Mucosa of gallbladder (tissue), 1 donor: Measurements from ENCODE around the gene SLC6A19. TPM values are rescaled to one million over a fixed set of nuclear protein-coding genes. Genes with fewer than 3 reads are reported as not detected.
"Not testable (repeated sequence)": the region's sequence is repeated elsewhere in the genome, so short reads cannot be mapped to it uniquely, and the experiment has no call there.

ENCODE experiments used
- DNase-seq: peaks from one replicate; pipeline ENCODE4 v3.0.0-alpha.2; 2020; ENCODE audit warnings: low spot score
- total RNA-seq: library from RNA; stranded (reverse); gene quantifications from one replicate; pipeline ENCODE4 v1.2.1, GENCODE V29; 2021
- donor health status: DM: no; HTN: no; CAD: no.

Gene SLC6A19
- total RNA-seq, 1 donor from 2014 or later, result 179 TPM

DNA sequence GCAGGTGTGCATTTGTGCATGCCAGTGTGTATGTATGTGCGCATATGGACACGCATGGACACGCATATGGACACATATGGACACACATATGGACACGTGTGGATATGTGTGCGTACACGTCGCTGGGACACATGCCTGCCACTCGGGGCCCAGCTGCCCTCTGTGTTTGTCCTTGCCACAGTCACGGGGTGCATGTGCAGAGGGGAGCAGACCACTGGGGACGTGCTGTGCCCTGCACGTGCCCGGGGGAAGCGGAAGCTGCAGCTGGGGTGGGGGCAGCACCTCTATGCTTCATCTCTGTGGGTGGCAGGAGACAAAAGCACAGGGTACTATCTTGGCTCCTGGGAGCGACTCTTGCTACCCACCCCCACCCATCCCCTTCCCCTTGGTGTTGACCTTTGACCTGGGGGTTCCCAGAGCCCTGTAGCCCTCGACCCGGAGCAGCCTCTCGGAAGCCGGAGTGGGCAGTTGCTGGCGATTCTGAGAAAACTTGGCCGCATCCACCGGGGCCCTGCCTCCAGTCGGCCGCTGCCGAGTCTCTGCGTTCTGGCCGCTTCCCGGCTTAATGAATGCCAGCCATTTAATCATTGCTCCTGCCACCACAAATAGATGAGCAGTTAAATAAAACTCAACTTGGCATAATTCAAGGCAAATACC lies 21.4 kb downstream of the SLC6A19 start:
- no peak for DNase-seq

GRCh38 chr5:1223278-1223670 lies 21.9 kb downstream of the SLC6A19 start:
- DNase-seq, result no peak

- DNase-seq, result no peak
Observed at GRCh38 chr5:1224631-1225030, 23.2 kb downstream of the SLC6A19 start.

DNA sequence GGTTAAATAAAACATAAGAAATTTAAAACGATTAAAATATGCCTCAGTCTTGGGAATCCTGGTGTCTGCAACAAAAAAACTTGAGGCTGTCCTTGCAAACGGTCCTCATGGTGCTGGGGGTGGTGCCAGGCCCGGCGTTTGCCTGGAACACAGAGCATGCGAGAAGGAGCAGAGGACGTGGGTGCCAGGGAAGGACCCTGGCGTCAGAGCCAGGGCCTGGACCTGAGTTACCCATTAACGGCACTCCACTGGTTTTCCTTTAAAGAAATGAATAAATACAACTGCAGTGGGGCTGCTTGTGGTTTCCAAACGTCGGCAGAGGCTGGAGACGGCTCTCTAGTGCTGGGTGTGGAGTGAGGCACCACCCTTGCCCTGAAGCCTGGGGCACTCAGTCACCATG lies 23.7 kb downstream of the SLC6A19 start, which contains the start of gene SLC6A18:
Gene SLC6A18 (plus strand): TSS at position 301 of the 400 bp plus-strand sequence. CDS start 97 bp downstream, at position 398.
- no peak for DNase-seq

DNA sequence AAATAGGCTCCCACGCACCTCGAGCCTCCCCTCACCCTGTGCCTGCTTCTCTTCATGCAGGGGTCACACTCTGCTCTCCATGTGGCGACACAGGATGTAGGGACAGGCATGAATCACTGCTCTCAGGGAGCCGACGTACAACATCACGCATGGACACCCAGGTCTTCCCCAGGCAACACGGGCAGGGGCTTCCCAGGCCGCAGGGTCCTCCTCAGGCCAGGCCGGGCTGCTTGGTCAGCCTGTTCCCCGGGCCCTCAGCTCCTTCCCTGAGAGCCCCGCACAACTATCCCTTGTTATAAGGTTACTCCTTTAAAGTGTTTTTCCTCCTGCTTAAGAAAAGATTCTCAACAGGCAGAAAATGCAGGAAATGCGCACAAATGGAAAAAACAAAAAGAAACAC lies 24.8 kb downstream of the SLC6A19 start:
- DNase-seq, result no peak

DNA sequence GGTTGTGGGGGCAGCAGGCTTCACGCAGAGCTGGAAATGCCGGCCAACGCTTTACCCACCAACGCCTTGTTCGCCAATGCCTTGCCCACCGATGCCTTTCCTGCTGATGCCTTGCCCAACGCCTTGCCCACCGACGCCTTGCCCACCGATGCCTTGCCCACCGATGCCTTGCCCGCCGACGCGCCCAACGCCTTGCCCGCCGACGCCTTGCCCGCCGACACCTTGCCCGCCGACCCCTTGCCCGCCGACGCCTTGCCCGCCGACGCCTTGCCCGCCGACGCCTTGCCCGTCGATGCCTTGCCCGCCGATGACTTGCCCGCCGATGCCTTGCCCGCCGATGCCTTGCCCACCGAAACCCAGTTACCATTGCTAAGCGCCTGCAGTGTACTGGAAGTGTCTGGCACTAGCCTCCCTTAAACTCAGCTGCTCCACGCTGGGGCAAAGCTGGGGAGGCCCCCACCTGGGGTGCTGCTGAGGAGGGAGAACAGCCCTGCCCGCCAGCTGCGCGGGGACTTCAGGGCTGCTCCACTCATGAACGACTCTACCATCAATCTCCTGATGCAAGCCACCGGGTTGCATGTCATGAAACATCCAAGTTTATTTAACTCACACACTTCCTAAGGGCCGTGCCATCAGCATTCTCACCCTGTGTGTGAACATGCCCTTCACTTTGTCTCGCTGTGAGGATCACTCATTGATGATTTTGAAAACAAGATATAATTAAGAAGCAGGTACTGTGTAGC lies 25.6 kb downstream of the SLC6A19 start:
- no peak for DNase-seq

GRCh38 chr5:1227667-1228066 lies 26.3 kb downstream of the SLC6A19 start:
- DNase-seq, result no peak

DNA sequence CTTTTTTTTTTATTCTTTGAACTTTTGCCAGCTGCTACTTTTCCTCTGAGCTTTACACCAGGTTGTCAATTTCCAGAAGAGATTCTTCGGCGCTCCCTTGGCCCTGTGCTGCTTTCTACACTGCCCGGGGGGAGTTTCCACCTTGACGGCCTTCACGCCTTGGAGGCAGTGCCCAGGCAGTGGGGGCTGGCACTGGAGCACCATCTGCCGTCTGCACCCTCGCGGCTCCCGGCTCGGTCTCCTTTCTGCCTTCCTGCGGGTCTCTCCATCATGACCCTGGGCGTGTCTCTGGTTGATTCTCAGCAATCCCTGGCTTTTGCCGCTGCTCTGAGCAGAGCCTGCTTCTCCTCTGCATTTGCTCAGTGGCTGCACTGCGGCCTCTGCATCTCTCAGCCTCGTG lies 26.7 kb downstream of the SLC6A19 start:
- DNase-seq, result no peak

DNA sequence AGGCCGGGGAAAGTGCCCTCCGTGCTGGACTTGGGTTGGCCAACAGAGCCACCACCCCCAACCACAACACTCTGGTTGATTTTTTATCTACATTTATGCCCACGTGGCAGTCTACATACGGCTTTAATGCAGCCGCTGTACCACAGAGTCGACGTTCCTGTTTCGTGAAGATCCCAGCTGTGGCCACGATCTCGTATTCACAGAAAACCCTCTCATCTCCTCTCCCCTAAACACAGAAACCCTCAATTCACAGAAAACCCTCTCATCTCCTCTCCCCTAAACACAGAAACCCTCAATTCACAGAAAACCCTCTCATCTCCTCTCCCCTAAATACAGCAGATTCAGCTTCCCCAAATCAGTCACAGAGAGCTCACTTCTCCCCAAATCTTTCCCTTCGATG lies 27.6 kb downstream of the SLC6A19 start:
- not testable (repeated sequence) for DNase-seq

DNA sequence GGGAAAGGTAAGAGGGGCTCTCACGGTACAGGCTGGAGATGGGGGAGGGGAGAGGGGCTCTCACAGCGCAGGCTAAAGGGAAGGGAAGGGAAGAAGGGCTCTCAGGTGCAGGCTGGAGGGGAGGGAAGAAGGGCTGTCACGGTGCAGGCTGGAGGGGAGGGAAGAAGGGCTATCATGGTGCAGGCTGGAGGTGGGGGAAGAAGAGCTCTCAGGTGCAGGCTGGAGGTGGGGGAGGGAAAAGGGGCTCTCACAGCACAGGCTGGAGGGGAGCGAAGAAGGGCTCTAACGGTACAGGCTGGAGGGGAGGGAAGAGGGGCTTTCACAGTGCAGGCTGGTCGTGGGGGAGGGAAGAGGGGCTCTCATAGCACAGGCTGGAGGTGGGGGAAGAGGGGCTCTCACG lies 28.4 kb downstream of the SLC6A19 start:
- no peak for DNase-seq

GRCh38 chr5:1230551-1230950 lies 29.2 kb downstream of the SLC6A19 start:
- no peak for DNase-seq

DNA sequence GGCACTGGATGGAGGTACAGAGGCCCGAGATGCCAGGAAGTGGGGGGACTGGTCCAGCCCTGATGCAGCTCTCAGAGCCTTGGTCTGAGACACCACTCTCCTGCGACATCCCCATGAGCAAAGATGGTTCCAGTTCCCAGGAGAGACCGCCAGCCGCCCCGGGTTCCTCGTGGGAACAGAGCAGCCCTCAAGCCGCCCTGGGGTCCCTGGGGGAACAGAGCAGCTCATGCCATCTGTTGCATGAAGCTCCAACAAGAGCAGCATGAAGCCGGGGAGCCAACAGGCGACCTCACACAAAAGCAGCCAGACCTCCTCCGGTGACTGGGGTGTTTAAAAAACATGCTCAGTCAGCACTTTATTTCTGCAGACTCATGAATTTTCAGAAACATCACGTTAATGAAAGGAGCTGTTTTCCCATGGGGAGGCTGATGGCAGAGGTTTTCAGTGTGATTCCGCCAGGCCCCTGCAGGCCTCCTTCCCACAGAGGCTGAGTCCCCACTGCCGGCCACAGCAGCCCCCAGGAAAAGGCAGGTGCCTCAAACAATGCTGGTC lies 30.0 kb downstream of the SLC6A19 start:
- DNase-seq, result no peak

GRCh38 chr5:1232780-1233179 lies 31.4 kb downstream of the SLC6A19 start:
- DNase-seq, result no peak

DNA sequence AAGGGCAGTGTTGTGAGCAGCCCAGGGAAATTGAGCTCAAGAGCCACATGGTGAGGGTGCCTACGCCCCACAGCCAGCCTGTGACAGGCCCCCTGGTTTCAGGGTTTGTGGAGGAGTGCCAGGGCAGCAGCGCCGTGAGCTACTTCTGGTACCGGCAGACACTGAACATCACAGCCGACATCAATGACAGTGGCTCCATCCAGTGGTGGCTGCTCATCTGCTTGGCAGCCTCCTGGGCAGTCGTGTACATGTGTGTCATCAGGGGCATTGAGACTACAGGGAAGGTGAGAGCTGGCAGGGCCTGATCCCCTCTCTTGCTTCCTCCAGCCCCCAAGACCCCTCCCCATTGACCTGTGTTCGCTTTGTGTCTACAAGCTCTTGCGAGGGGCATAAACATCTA lies 34.0 kb downstream of the SLC6A19 start:
- DNase-seq, result no peak

DNA sequence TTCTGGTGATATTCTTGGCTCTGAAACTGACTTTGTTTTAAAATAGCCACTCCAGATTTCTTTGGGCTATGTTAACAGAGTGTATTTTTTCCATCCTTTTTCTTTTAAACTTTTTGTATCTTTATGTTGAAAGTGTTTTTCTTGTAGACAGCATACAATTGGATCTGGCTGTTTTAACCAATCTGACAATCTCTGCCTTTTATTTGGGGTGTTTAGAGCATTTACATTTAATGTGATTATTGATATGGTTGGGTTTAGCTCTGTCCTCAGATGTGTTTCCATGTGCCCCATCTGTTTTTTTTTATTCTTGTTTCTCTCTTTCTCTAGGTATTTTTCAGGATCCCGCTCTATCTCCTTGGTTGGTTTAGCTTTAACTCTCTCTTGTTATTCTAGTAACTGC lies 34.4 kb downstream of the SLC6A19 start:
- DNase-seq, result no peak

DNA sequence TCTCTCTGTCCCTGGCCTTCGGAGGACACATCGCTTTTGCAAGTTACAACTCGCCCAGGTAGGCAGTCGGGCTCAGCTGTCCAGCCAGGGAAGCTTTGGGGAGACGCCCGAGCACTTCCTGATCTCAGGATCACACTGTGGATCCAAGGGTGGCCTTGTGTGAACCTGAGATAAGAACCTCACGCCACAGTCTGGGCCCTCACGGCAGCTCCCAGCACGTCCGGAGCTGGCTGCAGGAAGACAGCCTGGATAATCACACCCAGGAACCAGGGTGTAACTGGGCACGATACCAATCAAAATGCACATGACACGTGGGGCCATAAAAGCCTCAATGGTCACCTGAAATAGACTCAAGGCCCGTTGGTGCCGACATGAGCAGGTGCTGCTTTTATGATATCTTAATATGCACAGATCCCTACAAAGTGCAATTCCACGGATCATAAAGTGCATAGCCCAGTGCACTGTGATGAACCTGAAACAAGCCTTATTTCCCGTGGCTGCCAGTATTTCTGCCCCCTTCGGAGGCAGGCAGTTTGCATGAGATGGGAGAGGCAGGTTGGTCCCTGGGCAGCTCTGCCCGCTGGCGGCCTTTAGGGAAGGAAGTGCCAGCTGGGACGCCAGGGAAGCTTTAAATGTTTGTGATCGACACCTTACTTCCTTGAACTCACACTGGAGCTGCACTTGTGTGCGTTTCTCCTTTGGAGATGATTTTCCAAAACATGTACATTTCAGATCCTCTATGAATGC lies 38.3 kb downstream of the SLC6A19 start:
- DNase-seq, result peak; percentile 24

DNA sequence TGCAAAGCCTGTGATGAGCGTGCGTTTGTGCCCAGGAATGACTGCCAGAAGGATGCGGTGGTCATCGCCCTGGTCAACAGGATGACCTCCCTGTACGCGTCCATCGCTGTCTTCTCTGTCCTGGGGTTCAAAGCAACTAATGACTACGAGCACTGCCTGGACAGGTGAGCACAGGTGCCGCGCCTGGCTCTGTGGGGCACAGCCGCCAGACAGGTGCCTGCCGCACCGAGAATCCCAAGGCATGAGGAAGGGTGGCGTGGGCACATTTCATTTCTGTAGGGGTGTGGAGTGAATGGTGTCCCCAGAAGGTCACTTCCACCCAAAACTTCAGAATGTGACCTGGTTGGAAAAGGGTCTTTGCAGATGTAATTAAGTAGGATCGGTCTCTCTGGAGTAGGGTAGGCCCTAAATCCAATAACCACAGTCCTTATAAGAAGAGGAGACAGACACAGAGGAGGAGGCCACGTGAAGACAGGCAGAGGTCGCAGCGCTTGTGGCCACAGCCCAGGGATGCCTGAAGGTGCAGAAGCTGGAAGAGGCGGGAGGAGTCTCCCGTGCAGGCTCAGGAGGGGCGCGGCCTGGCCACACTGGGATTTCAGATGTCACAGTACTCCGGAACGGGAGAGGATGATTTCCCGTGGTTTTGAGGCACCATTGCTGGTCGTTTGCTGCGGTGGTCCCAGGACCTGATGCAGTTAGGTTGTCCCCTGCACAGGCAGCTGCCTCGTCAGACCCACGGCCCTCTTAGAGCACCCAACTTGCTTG lies 39.3 kb downstream of the SLC6A19 start:
- no peak for DNase-seq

DNA sequence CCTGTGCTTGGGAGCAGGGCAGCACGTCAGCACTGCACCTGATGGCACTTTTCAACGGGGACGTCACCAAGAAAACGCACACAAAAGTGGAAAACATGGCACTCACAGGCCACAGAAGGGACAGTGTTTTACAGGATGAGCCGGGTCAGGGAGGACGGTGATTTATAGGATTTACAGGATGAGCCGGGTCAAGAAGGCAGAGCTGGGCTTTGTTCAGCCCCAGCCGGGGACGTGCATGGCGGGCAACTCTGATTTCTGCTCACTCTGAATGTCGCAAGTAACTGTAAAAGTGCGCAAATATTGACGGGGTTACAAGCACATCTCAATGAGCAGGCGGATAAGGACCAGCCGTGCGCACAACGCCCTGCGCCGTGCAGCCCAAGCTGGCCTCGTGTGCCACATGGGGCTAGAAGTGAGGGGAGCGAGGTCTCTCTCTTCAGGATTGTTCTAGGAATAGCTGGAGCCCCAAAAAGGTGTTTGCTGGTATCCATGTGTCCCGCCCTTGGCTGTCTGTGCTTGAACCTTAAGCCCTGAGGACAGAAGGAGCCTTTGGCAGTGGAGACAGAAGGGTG lies 40.2 kb downstream of the SLC6A19 start:
- no peak for DNase-seq

GRCh38 chr5:1242733-1243486 lies 41.5 kb downstream of the SLC6A19 start:
- DNase-seq, result no peak

GRCh38 chr5:1243487-1244130 lies 42.2 kb downstream of the SLC6A19 start:
- DNase-seq, result no peak
